Measurements from ENCODE around the gene IRF9. TPM values are rescaled to one million over a fixed set of nuclear protein-coding genes. Genes with fewer than 3 reads are reported as not detected.
A peak's percentile ranks its signal among the peaks of the same experiment; 100 is the strongest.

Gene IRF9
- total RNA-seq, 4 donors from 2014 or later = 6.5 to 36.7 (median 11.9) TPM

DNA sequence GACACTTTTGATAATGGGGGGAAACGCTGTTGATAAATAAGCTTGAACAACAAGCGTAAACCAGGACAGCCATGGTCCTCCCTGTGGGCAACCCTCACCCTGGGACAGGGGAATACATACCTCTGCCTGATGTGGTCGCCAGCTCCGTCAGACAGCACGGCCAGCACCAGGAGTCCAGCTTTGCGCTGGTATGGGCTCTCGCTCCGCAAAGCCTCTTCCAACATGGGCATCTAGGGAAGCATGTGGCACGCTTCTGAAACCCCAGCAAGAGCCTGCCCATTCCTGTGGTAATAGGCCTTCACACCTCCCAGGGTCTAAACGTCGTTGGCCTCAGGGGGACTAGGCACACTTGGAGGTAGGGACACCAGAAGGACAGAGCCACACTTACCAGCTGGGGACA is 24.7 kb downstream of the IRF9 start:
- no peak for TF ChIP-seq CTCF (IDR thresholded peaks at IDR 0.05 in 4 of 5, conservative IDR thresholded peaks at IDR 0.05 in 1 of 5)
- TF ChIP-seq POLR2A (IDR thresholded peaks at IDR 0.05) = no peak
- H3K4me3 ChIP-seq = no peak overlapping the region
- intact Hi-C loops (cut with DNase I; ENCODE audit: low total_unique reads) (no loop called here), in situ Hi-C loops (cut with MboI; ENCODE audit: low sequenced_read_pairs in 4 of 4) (no loop called here)
- no peaks in the 10 kb centered on the region for H3K27me3 ChIP-seq
- DNase-seq (no peak), ATAC-seq (no peak)
- peaks cover 12 to 16% of the 10 kb centered on the region in 2 donors for H3K4me1 ChIP-seq
- H3K9me3 ChIP-seq = no peaks in the 10 kb centered on the region
- H3K36me3 ChIP-seq = peaks cover 0 to 64% of the 10 kb centered on the region in 2 donors
- no peak overlapping the region for H3K27ac ChIP-seq

GRCh38 chr14:24186831-24187538 is 25.9 kb downstream of the IRF9 start:
- H3K4me3 ChIP-seq = peak overlapping the region in 1 of 4 donors; percentile 84
- H3K4me1 ChIP-seq = peaks cover 12 to 16% of the 10 kb centered on the region in 2 donors
- in situ Hi-C loops (cut with MboI; ENCODE audit: low sequenced_read_pairs in 4 of 4) = no loop called here

DNA sequence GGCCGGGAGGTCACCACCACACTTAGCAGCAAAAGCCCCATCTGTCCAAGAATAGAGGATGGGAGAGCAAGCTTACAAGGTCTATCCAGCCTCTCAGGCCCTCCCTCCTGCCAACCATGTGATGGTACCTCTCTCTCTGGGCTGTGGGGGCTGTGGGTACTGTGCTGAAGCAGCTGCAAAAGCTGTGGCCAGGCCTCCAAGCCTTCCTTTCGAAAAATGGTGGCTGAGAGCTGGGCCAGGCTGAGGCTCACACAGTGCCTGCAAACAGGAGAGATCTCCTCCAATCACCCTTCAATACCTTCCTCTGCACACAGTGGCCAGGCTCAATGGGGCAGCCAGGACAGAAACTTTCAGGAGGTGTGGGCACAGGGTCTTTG is 26.5 kb downstream of the IRF9 start:
- ATAC-seq = no peak
- Histone ChIP-seq H3K4me1 (peaks cover 12 to 16% of the 10 kb centered on the region in 2 donors), H3K27ac (peak overlapping the region; percentile 83 to 90 (median 86)), H3K36me3 (peaks cover 0 to 58% of the 10 kb centered on the region in 2 donors), H3K4me3 (peak overlapping the region in 3 of 4 donors; percentile 80 to 84 (median 84)), H3K9me3 (no peaks in the 10 kb centered on the region), H3K27me3 (no peaks in the 10 kb centered on the region)
- TF ChIP-seq POLR2A (IDR thresholded peaks at IDR 0.05) = no peak
- no peak for TF ChIP-seq CTCF (IDR thresholded peaks at IDR 0.05 in 4 of 5, conservative IDR thresholded peaks at IDR 0.05 in 1 of 5)
- no peak for DNase-seq
- intact Hi-C loops (cut with DNase I; ENCODE audit: low total_unique reads) (no loop called here), in situ Hi-C loops (cut with MboI; ENCODE audit: low sequenced_read_pairs in 4 of 4) (no loop called here)

More at GRCh38 chr14:24186831-24187538, 25.9 kb downstream of the IRF9 start:
- Histone ChIP-seq H3K9me3 (no peaks in the 10 kb centered on the region), H3K27ac (peak overlapping the region in 1 of 4 donors; percentile 89), H3K27me3 (no peaks in the 10 kb centered on the region), H3K36me3 (peaks cover 0 to 58% of the 10 kb centered on the region in 2 donors)
- no peak for DNase-seq
- intact Hi-C loops (cut with DNase I; ENCODE audit: low total_unique reads) = no loop called here
- ATAC-seq = no peak
- no peak for TF ChIP-seq POLR2A (IDR thresholded peaks at IDR 0.05)
- TF ChIP-seq CTCF (IDR thresholded peaks at IDR 0.05 in 4 of 5, conservative IDR thresholded peaks at IDR 0.05 in 1 of 5) = no peak

DNA sequence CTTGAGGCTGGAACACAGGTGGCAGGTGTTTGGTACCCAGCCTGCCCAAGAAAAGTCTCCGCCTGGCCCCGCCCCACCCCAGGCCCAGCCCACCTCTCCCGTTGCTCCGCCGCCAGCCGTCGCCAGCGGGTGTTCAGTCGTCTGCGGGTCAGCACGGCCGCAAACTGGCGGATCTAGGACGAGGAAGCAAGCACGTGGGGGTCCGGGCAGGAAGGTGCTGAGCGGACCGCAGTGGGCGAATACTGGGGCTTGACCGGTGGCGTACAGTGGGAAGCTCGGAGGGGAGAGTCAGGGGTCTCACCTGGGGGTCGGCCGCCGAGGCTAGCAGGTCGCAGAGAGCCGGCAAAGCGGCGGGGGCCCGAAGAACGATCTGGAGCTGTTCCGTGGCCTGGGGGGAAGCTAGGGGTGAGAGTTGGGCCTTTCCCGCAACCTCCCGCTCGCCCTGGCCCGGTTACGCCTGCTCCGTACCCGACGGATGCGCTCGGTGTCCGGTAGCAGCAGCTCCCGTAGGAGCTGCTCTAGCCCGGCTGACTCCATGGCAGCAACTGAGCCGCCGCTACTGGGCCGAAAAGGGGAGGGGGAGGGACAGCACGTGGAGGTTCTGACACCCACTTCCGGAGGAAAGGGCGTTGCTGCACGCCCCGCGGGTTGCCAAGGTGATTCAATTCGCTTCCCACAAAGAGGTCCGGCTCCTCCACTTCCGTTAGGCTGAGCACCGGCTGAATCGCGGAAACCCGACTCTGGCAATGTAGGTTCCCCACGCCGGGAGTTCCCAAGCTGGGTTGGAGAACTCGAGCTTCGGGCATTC is 27.4 kb downstream of the IRF9 start, which contains the start of gene IPO4:
Gene IPO4 (minus strand): TSS at position 566 of the 808 bp plus-strand sequence. CDS start 29 bp downstream, at position 537.
- ATAC-seq (peak; percentile 99), DNase-seq (peak; percentile 96 to 97)
- TF ChIP-seq POLR2A (IDR thresholded peaks at IDR 0.05) (peak; percentile 86), CTCF (IDR thresholded peaks at IDR 0.05 in 4 of 5, conservative IDR thresholded peaks at IDR 0.05 in 1 of 5) (no peak)
- Histone ChIP-seq H3K9me3 (no peaks in the 10 kb centered on the region), H3K27ac (peak within 1 kb of the TSS; percentile 83 to 90 (median 86)), H3K36me3 (peaks cover 0 to 55% of the 10 kb centered on the region in 2 donors), H3K27me3 (no peaks in the 10 kb centered on the region), H3K4me3 (peak within 1 kb of the TSS; percentile 62 to 84 (median 82)), H3K4me1 (peaks cover 12 to 16% of the 10 kb centered on the region in 2 donors)
- intact Hi-C loops (cut with DNase I; ENCODE audit: low total_unique reads) = loop anchor here (1.0 kb wide), 3 partner anchors 27 to 44 kb away; partner anchors contain the start of genes GMPR2, IRF9, NEDD8 and RNF31
- in situ Hi-C loops (cut with MboI; ENCODE audit: low sequenced_read_pairs in 4 of 4) = no loop called here
